A549 treated with DMSO at 1 μM for 4 hours (cell line): ENCODE measurements around the gene PLA2G2F. TPM values are rescaled to one million over a fixed set of nuclear protein-coding genes. Genes with fewer than 3 reads are reported as not detected.

Experiments
- total RNA-seq: library from RNA; stranded (reverse); fragments of 200-300 nt; extraction: Qiagen RNA extraction; gene quantifications from 5 replicates; pipeline ENCODE4 v1.2.3, GENCODE V29; 2022; ENCODE audit warnings: low read depth

The PLA2G2F gene, protein sequence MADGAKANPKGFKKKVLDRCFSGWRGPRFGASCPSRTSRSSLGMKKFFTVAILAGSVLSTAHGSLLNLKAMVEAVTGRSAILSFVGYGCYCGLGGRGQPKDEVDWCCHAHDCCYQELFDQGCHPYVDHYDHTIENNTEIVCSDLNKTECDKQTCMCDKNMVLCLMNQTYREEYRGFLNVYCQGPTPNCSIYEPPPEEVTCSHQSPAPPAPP
- total RNA-seq, result not detected in 5 replicates

GRCh38 chr1:20138961-20139550 lies at the start of gene PLA2G2F:
TSS of gene PLA2G2F (plus strand) at chr1:20139323. CDS start at chr1:20139428, 105 bp downstream.

DNA sequence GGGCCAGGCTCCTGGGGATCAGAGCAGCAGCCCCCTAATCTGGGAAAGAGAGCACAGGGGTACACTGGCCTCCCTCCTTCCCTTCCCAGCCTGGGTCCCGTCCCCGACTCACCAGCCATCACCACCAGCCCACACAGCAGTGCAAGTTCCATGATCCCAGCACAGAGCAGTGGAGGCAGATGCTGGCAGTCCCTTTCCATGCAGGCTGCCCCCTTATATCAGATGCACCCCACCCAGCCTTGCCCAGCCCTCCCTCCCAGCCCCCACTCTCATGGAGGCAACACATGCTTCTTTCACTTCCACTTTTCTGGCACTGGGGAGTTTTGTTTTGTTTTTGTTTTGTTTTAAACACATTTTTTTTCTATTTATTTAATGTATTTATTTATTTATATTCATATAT lies 19.8 kb upstream of the PLA2G2F start, which contains the start of gene PLA2G2D:
TSS of gene PLA2G2D (minus strand) at position 190 of the 400 bp plus-strand sequence. CDS start at position 152, 38 bp downstream.

GRCh38 chr1:20185834-20186782 lies 47.0 kb downstream of the PLA2G2F start, which contains the start of the genes PLA2G2C and UBXN10:
TSS of gene PLA2G2C (minus strand) at chr1:20186518. CDS start at chr1:20177363, 9,155 bp downstream.
TSS of gene UBXN10 (plus strand) at chr1:20186096. CDS start at chr1:20190562, 4,466 bp downstream.

Other genes starting within 250 kb of the PLA2G2F start
- gene PLA2G2E, start 215.7 kb upstream of the PLA2G2F start, total RNA-seq, result not detected in 5 replicates
- gene PLA2G2A, start 159.7 kb upstream of the PLA2G2F start, total RNA-seq, result not detected in 5 replicates
- gene PLA2G5, start 69.1 kb upstream of the PLA2G2F start, total RNA-seq, result not detected in 5 replicates
- not detected in 5 replicates for gene PLA2G2D, start 19.8 kb upstream of the PLA2G2F start, total RNA-seq
- 0.01 TPM in 1 of 5 replicates, not detected in the others for gene UBXN10, start 46.8 kb downstream of the PLA2G2F start, total RNA-seq
- not detected in 5 replicates for gene PLA2G2C, start 47.2 kb downstream of the PLA2G2F start, total RNA-seq
- not detected in 5 replicates for gene VWA5B1, start 151.6 kb downstream of the PLA2G2F start, total RNA-seq